NCI-H1105 (cell line): ENCODE results near the gene DOHH.

Source experiments
- DNase-seq: peaks from one replicate; lab custom pipeline; 2025; lab: John Stamatoyannopoulos, UW

DOHH gene

DNA sequence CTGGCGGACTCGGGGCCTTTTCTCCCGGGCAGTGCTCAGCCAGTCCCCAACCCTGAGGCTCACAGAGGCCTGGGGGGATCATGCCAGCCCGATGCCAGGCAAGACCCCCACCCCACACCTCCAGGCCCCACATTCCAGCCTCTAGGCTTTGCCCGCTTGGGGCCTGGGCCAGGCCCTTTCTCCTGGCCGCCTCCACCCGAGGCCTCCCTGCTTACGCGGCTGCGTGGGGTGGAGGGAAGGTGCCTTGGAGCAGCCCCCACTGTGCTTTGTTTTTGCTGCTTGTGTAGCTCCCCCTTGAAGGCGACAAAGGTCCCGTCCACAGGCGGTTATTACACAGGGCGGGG lies 58.5 kb downstream of the DOHH start:
- DNase-seq: no peak

DNA sequence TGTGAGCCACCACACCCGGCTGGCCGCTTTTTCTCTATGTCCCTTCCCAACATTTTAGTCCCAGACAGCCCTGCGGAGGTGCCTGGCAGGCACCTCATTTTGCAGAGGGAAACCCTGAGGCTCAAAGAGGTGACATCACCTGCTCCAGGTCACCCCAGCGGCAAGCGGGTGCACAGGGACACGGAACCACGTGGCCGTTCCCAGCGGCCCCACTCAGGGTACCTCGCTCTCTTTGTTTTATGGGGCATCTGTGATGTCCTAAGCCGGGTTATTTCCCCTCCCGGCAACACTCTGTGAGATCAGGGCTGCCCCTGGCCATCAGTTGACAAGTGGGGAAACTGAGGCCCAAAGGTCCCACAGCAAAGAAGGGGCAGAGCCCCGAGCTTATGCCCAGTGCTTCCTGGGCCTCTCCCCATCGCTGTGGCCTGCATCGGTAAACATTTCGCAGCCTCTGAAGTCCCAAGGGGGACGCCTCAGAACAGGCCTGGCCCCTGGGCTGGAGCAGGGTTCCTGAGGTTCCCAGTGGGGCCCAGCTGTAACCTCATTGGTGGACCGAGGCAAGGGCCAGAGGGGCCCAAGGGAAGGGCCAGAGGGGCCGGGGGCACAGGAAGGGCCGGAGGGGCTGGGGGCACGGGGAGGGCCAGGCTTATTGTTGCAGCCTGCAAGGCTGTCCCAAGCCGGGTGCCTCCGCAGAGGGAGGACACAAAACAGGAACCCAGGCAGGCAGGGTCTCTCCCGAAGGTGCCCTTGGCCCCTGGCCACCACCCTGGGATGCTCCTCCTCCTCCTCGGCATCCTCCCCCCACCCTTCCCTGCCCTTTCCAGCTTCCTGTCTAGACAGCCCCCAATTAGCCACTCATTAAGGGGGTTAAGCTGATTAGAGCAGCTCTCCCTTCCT lies 59.1 kb downstream of the DOHH start:
- DNase-seq: no peak
